HG03135 (cell line): Measurements from ENCODE around the gene NELL1.

Experiments used
- ATAC-seq: cut with Tn5 transposase; IDR thresholded peaks from one replicate; pipeline ENCODE4 v1.9.1; 2021; ENCODE audit warnings: mild to moderate bottlenecking, moderate library complexity; ENCODE audit not compliant: unreplicated experiment

NELL1 gene

GRCh38 chr11:21612326-21612725 is 942.9 kb downstream of the NELL1 start:
- ATAC-seq, result no peak

GRCh38 chr11:21614961-21615360 is 945.6 kb downstream of the NELL1 start:
- no peak for ATAC-seq

- no peak for ATAC-seq
Observed at GRCh38 chr11:21615955-21616371, 946.6 kb downstream of the NELL1 start.

DNA sequence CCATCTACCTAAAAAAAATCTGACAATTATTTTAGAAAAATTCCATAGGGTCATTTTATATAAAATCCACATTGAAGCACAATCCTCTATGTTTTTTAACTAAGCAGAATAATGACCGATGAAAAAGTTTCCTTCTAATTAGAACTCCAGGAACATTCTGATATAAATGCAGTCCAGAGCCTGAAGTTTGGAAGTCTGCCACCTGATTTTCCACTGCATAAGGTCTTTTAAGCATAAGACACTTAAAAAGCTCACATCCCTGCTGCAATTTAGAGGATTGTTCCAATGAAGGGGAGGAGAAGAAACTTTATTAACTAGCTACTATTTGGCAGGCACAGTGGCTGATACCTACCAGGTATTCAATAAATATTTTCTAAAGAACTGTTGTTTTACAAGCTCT is 953.2 kb downstream of the NELL1 start:
- no peak for ATAC-seq

DNA sequence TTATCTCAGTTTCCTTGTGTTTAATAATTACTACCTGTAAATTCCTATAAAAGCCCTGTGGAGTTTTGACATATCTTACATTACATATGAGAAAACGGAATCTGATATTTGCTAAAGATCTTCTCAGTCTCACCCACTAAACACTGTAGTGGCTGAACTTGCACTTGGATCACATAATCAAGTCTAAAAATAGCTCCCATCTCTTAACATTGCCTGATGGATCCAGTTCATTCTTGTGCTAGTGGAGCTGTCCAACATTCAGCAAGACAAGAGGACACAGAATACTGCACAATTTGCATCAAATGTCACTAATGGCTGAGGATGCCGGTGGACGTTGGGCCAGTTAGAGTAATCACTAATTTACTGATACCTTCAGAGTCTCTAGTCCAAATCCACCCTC is 953.6 kb downstream of the NELL1 start:
- ATAC-seq, result no peak
